ENCODE results near the gene SURF2.
"Not testable (repeated sequence)": the region's sequence is repeated elsewhere in the genome, so short reads cannot be mapped to it uniquely, and the experiment has no call there.

The SURF2 gene

GRCh38 chr9:133379153-133380086 lies 23.1 kb downstream of the SURF2 start:
- no peak for DNase-seq

- DNase-seq: no peak
These were observed 24.4 kb downstream of the SURF2 start for GRCh38 chr9:133380734-133381133.

- no peak for DNase-seq
These were observed 26.3 kb downstream of the SURF2 start for GRCh38 chr9:133382507-133383141.

- no peak for DNase-seq
These were observed 27.1 kb downstream of the SURF2 start for GRCh38 chr9:133383438-133383837.

- DNase-seq: no peak
These were observed 28.5 kb downstream of the SURF2 start for GRCh38 chr9:133384736-133385321.

- no peak for DNase-seq
These were observed 29.1 kb downstream of the SURF2 start for GRCh38 chr9:133385452-133385851.

GRCh38 chr9:133386338-133386737 lies 30.0 kb downstream of the SURF2 start:
- no peak for DNase-seq

GRCh38 chr9:133387680-133388079 lies 31.3 kb downstream of the SURF2 start:
- no peak for DNase-seq

- DNase-seq: no peak
These were observed 32.7 kb downstream of the SURF2 start for GRCh38 chr9:133389025-133389557.

GRCh38 chr9:133389562-133389961 lies 33.2 kb downstream of the SURF2 start:
- DNase-seq: no peak

GRCh38 chr9:133390713-133391112 lies 34.4 kb downstream of the SURF2 start:
- DNase-seq: no peak

GRCh38 chr9:133391449-133391848 lies 35.1 kb downstream of the SURF2 start:
- not testable (repeated sequence) for DNase-seq

GRCh38 chr9:133392308-133392707 lies 36.0 kb downstream of the SURF2 start:
- DNase-seq: not testable (repeated sequence)

- DNase-seq: no peak
These were observed 37.0 kb downstream of the SURF2 start for GRCh38 chr9:133393399-133393798.

- no peak for DNase-seq
These were observed 38.4 kb downstream of the SURF2 start for GRCh38 chr9:133394687-133395271.

GRCh38 chr9:133396952-133397351 lies 40.6 kb downstream of the SURF2 start:
- no peak for DNase-seq

- no peak for DNase-seq
These were observed 41.0 kb downstream of the SURF2 start for GRCh38 chr9:133397370-133397769.

GRCh38 chr9:133397895-133398294 lies 41.5 kb downstream of the SURF2 start:
- no peak for DNase-seq

- no peak for DNase-seq
These were observed 43.9 kb downstream of the SURF2 start for GRCh38 chr9:133400292-133400691.

GRCh38 chr9:133401588-133401987 lies 45.2 kb downstream of the SURF2 start:
- no peak for DNase-seq

GRCh38 chr9:133402689-133403088 lies 46.3 kb downstream of the SURF2 start:
- no peak for DNase-seq

GRCh38 chr9:133403766-133404453 lies 47.6 kb downstream of the SURF2 start:
- no peak for DNase-seq
